A549 (cell line): ENCODE measurements around the gene ROBO1.

Experiments
- CEBPB ChIP-seq, 2 experiments: fragments of >200 bp in 1 of 2; sonication (Bioruptor Twin) in 1 of 2; formaldehyde crosslinking in 1 of 2; IDR thresholded peaks; 2 replicates each; pipeline ENCODE4 v1.6.1; 2012 to 2016
- CTCF ChIP-seq: fragments of >200 bp; sonication (Bioruptor Twin); formaldehyde crosslinking; IDR thresholded peaks from 3 replicates; pipeline ENCODE4 v1.5.1; 2016
- ELK1 ChIP-seq: fragments of 150-350 bp; IDR thresholded peaks from 2 replicates; pipeline ENCODE4 v1.6.1; 2014; ENCODE audit warnings: low read depth, mild to moderate bottlenecking, low read length
- EP300 ChIP-seq, 2 experiments: fragments of >200 bp; sonication (Bioruptor Twin); formaldehyde crosslinking; IDR thresholded peaks; 2 replicates in 1 of 2; 3 replicates in 1 of 2; pipeline ENCODE4 v1.6.1; 2016 to 2017
- HMGXB4 ChIP-seq: fragments of 250-450 bp; sonication (Bioruptor Pico); IDR thresholded peaks from 2 replicates; pipeline ENCODE4 v1.5.0; 2021; ENCODE audit warnings: mild to moderate bottlenecking, moderate library complexity, borderline replicate concordance
- PHF8 ChIP-seq: fragments of 200-600 bp; sonication (generic); IDR thresholded peaks from 2 replicates; pipeline ENCODE4 v1.6.1; 2016; ENCODE audit warnings: low read depth, mild to moderate bottlenecking, antibody characterized with exemption, moderate library complexity, borderline replicate concordance
- POLR2A ChIP-seq: IDR thresholded peaks from 2 replicates; pipeline ENCODE4 v1.6.1; 2012; ENCODE audit warnings: mild to moderate bottlenecking, low read length
- RCOR1 ChIP-seq: fragments of 150-350 bp; IDR thresholded peaks from 2 replicates; pipeline ENCODE4 v1.6.1; 2014; ENCODE audit warnings: antibody characterized with exemption, low read length, low read depth
- RFX5 ChIP-seq: fragments of 450-650 bp; IDR thresholded peaks from 2 replicates; pipeline ENCODE4 v1.7.1; 2014; ENCODE audit warnings: antibody characterized with exemption, mild to moderate bottlenecking, moderate library complexity
- SREBF2 ChIP-seq: fragments of 450-650 bp; IDR thresholded peaks from 2 replicates; pipeline ENCODE4 v1.6.1; 2014; ENCODE audit warnings: mild to moderate bottlenecking, moderate library complexity
- USF2 ChIP-seq: fragments of 450-650 bp; IDR thresholded peaks from 2 replicates; pipeline ENCODE4 v1.6.1; 2014; ENCODE audit warnings: antibody characterized with exemption
- ZFP36 ChIP-seq: fragments of 450-650 bp; IDR thresholded peaks from 2 replicates; pipeline ENCODE4 v1.6.1; 2014; ENCODE audit warnings: borderline replicate concordance; ENCODE audit not compliant: partially characterized antibody

- TF ChIP-seq POLR2A (no peak), CTCF (no peak), HMGXB4 (CRISPR knock-in tag) (no peak), ELK1 (no peak), EP300 (IDR thresholded peaks at IDR 0.05) (no peak), ZFP36 (no peak), RFX5 (no peak), SREBF2 (no peak), PHF8 (no peak), CEBPB (IDR thresholded peaks at IDR 0.05) (no peak), USF2 (no peak), RCOR1 (no peak)
These were observed 1205.5 kb downstream of the ROBO1 start for GRCh38 chr3:78562328-78562727.
